Adrenal gland (tissue), 5 donors: ENCODE results near the gene ATP6V0E1.

Experiments
- CTCF ChIP-seq, 6 experiments: fragments of 450-650 bp in 4 of 6; fragments of 200-600 bp in 2 of 6; sonication (generic) in 1 of 6; IDR thresholded peaks; 1 replicate in 5 of 6; 2 replicates in 1 of 6; pipeline versions ENCODE4 v1.5.1 to v1.8.0; 2016 to 2021; ENCODE audit warnings: antibody characterized with exemption in 6 of 6, mild to moderate bottlenecking in 2 of 6, moderate library complexity in 1 of 6
- POLR2A ChIP-seq, 2 donors: fragments of 450-650 bp; IDR thresholded peaks; one replicate each; pipeline ENCODE4 v1.6.1; 2017; ENCODE audit warnings: antibody characterized with exemption in 2 of 2, mild to moderate bottlenecking in 2 of 2, moderate library complexity in 1 of 2
- donor health status: DM: no; HTN: no; CAD: no.

DNA sequence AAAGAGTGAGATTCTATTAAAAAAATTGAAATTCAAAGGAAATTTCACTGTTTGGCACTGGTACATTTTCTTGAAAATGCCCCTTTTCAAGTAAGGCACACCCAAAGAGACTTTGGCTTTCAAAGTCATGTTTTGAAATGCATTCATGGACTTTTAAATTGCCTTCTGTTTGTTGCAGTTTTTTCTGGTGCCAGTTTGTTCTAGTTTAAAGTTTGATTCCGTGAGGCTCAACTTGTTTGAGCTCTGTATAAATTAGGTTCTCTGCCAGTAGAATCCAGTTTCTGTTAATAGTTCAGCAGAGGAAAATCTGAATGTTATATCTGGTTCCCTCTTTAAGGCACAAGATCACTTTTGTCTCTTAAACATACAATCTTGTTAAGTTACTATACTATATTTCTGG is 16.4 kb downstream of the ATP6V0E1 start:
- TF ChIP-seq CTCF (IDR thresholded peaks at IDR 0.05): no peak
- TF ChIP-seq POLR2A (IDR thresholded peaks at IDR 0.05): no peak
